Thoracic aorta (tissue), 2 donors: ENCODE measurements around the gene GTF2A1L. TPM values are rescaled to one million over a fixed set of nuclear protein-coding genes. Genes with fewer than 3 reads are reported as not detected.

Experiments used
- ATAC-seq: fragments of 150-250 bp; one replicate; pipeline ENCODE4 v1.8.0; 2017; ENCODE audit warnings: low read depth; ENCODE audit not compliant: insufficient number of reproducible peaks, low FRiP score
- DNase-seq: peaks from one replicate; pipeline ENCODE4 v3.0.0-alpha.2; 2020; ENCODE audit warnings: low spot score
- H3K27ac ChIP-seq, 2 donors: fragments of 200-600 bp; sonication (generic); 1 replicate in 1 of 2; 2 replicates in 1 of 2; pipeline ENCODE4 v1.5.1; 2016; ENCODE audit warnings: mild to moderate bottlenecking in 2 of 2, moderate library complexity in 2 of 2
- H3K27me3 ChIP-seq: fragments of 200-600 bp; sonication (generic); replicated peaks from 2 replicates; pipeline ENCODE4 v1.6.0; 2016; ENCODE audit warnings: mild to moderate bottlenecking; ENCODE audit not compliant: insufficient read depth
- H3K36me3 ChIP-seq: fragments of 200-600 bp; sonication (generic); one replicate; pipeline ENCODE4 v1.5.1; 2016
- H3K4me1 ChIP-seq, 2 donors: fragments of 200-600 bp; sonication (generic); 1 replicate in 1 of 2; 2 replicates in 1 of 2; pipeline versions ENCODE4 v1.5.1 to v1.6.0; 2016; ENCODE audit warnings: low read depth in 2 of 2, mild to moderate bottlenecking in 1 of 2; ENCODE audit not compliant: control insufficient read depth in 1 of 2
- H3K4me3 ChIP-seq: fragments of 200-600 bp; sonication (generic); 2 replicates; pipeline ENCODE4 v1.5.1; 2016; ENCODE audit warnings: mild to moderate bottlenecking
- H3K9me3 ChIP-seq: fragments of 200-600 bp; sonication (generic); 2 replicates; pipeline ENCODE4 v1.5.1; 2016
- total RNA-seq, 2 donors: library from RNA; depleted of rRNA; stranded (reverse); fragments of >200 nt; gene quantifications; one replicate each; pipeline versions ENCODE4 v1.1.0 to v1.2.3, GENCODE V29; 2016
- TF ChIP-seq, protein P1 (sequence below): fragments of 200-600 bp; sonication (generic); IDR thresholded peaks from one replicate; pipeline ENCODE4 v1.5.1; 2019; ENCODE audit warnings: antibody characterized with exemption

Gene GTF2A1L
- total RNA-seq, 2 donors from 2014 or later = 0.27 to 1.6 TPM

GRCh38 chr2:48715042-48715899, 97.6 kb downstream of the GTF2A1L start:
- no peak overlapping the region for H3K4me3 ChIP-seq
- ATAC-seq = no peak
- no peaks in the 10 kb centered on the region for H3K27me3 ChIP-seq
- TF ChIP-seq, protein P1, sequence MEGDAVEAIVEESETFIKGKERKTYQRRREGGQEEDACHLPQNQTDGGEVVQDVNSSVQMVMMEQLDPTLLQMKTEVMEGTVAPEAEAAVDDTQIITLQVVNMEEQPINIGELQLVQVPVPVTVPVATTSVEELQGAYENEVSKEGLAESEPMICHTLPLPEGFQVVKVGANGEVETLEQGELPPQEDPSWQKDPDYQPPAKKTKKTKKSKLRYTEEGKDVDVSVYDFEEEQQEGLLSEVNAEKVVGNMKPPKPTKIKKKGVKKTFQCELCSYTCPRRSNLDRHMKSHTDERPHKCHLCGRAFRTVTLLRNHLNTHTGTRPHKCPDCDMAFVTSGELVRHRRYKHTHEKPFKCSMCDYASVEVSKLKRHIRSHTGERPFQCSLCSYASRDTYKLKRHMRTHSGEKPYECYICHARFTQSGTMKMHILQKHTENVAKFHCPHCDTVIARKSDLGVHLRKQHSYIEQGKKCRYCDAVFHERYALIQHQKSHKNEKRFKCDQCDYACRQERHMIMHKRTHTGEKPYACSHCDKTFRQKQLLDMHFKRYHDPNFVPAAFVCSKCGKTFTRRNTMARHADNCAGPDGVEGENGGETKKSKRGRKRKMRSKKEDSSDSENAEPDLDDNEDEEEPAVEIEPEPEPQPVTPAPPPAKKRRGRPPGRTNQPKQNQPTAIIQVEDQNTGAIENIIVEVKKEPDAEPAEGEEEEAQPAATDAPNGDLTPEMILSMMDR = no peak
- H3K4me1 ChIP-seq = no peaks in the 10 kb centered on the region
- DNase-seq = no peak
- no peaks in the 10 kb centered on the region for H3K36me3 ChIP-seq
- no peaks in the 10 kb centered on the region for H3K9me3 ChIP-seq
- no peak overlapping the region for H3K27ac ChIP-seq

DNA sequence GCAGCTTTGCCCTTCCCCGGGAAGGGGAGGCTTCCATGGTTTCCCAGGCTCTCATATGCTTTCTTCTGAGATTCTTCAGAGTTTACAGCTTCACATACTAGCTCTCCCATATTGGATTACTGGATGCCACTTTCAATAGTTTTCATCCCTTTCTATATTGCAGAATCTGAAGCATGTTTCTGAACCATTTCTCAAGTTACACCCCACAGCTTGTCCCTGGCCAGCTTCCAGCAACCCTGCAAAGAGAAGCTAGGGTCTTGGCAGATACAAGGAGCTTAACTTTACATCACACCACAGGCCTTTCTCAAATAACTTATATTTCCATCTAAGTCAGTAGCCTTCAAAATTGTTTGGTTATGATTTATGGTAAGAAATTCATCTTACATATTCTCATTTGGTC, 98.3 kb downstream of the GTF2A1L start:
- TF ChIP-seq, protein P1 = no peak
- DNase-seq = no peak
- no peaks in the 10 kb centered on the region for H3K36me3 ChIP-seq
- ATAC-seq = no peak
- H3K4me1 ChIP-seq = no peaks in the 10 kb centered on the region
- no peak overlapping the region for H3K27ac ChIP-seq
- no peaks in the 10 kb centered on the region for H3K27me3 ChIP-seq
- H3K4me3 ChIP-seq = no peak overlapping the region
- H3K9me3 ChIP-seq = no peaks in the 10 kb centered on the region

- TF ChIP-seq, protein P1 = no peak
- Histone ChIP-seq H3K9me3 (no peaks in the 10 kb centered on the region), H3K27ac (no peak overlapping the region), H3K4me3 (no peak overlapping the region), H3K27me3 (no peaks in the 10 kb centered on the region), H3K36me3 (no peaks in the 10 kb centered on the region), H3K4me1 (no peaks in the 10 kb centered on the region)
- no peak for DNase-seq
- ATAC-seq = no peak
These were observed 100.2 kb downstream of the GTF2A1L start for GRCh38 chr2:48717846-48718245.

DNA sequence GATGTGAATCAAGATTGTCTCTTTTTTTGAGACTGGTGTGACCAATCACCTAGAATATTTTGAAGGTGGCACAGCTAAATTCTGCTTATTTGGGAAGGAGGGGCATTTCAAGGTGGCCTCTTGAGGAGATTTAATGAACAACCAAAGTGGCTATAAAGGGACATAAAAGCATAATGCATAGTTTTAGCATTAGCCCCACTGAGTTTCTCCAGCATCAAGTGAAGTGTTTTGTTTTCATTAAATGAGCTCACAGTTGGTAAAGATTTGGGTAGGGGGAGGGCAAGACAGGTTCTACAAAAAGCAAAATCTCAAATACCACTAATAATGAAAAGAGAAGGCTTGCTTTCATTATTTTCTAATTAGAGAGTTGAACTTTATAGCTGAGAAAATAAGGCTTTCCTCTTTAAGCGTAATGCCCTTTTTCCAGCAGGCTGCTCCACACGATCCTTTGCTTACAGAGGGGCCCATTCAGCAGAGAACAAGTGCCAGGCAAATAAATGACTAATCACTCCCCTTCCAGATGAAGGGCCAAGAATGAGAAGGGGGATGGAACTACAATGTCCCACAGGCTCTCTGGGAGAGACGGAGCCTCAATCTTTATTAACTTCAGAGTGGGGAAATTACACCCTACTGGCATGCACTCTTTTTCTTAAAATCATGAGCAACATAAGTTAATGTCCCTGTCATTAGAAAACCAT, 102.0 kb downstream of the GTF2A1L start:
- H3K4me1 ChIP-seq = no peaks in the 10 kb centered on the region
- no peaks in the 10 kb centered on the region for H3K27me3 ChIP-seq
- no peak for DNase-seq
- H3K36me3 ChIP-seq = no peaks in the 10 kb centered on the region
- TF ChIP-seq, protein P1 = no peak
- H3K4me3 ChIP-seq = no peak overlapping the region
- H3K9me3 ChIP-seq = no peaks in the 10 kb centered on the region
- no peak overlapping the region for H3K27ac ChIP-seq
- no peak for ATAC-seq

DNA sequence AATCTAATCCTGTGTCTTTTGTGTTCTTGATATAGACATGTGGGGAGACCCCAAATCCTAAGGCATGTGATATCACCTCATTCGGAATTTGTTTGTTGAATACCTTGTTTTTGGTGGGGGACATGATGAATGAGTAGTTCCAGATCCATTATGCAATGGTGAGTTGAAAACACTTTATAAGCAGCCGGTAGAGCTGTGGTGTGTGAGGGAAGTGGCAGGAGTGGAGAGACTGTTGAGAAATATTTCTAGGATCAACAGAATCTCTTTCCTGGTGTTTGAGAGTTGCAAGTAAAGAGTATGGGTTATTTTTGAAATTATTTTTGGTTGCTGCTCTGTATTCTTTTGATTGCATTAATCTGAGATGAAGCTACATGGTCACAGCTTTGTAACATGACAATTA, 103.5 kb downstream of the GTF2A1L start:
- Histone ChIP-seq H3K27me3 (no peaks in the 10 kb centered on the region), H3K4me3 (no peak overlapping the region), H3K9me3 (no peaks in the 10 kb centered on the region), H3K36me3 (no peaks in the 10 kb centered on the region), H3K4me1 (no peaks in the 10 kb centered on the region), H3K27ac (no peak overlapping the region)
- TF ChIP-seq, protein P1 = no peak
- no peak for DNase-seq
- no peak for ATAC-seq
